Measurements from ENCODE around the gene RMI2. TPM values are rescaled to one million over a fixed set of nuclear protein-coding genes. Genes with fewer than 3 reads are reported as not detected.

RMI2 gene
- total RNA-seq, 2 experiments from 2014 or later, result 1.3 to 1.5 TPM

DNA sequence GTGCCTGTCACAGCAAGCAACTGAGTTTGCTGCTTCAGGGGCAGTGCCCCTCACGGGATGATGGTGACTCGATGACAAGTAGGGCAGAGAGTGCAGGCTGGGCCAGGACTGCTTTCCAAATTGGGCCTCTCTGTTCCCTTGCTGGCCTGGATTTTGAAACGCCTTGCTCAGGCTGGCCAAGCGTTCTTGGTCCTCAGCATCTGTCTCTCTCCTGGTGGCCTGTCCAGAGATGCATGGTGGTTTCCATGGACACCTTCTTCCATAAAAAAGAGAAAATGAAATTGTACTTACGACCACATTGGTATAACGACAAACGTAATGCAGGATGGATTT lies 44.7 kb upstream of the RMI2 start:
- POLR2A ChIA-PET, result no interaction called here
- H3K4me1 Mint-ChIP-seq (ENCODE audit: low read depth), result peaks cover 26% of the 10 kb centered on the region
- intact Hi-C loops (cut with DNase I, micrococcal nuclease), result no loop called here
- no peak overlapping the region for H3K27ac Mint-ChIP-seq
- CTCF ChIA-PET, result no interaction called here
- H3K36me3 Mint-ChIP-seq (ENCODE audit: low read depth), result no peaks in the 10 kb centered on the region
- TF ChIP-seq, protein P1, sequence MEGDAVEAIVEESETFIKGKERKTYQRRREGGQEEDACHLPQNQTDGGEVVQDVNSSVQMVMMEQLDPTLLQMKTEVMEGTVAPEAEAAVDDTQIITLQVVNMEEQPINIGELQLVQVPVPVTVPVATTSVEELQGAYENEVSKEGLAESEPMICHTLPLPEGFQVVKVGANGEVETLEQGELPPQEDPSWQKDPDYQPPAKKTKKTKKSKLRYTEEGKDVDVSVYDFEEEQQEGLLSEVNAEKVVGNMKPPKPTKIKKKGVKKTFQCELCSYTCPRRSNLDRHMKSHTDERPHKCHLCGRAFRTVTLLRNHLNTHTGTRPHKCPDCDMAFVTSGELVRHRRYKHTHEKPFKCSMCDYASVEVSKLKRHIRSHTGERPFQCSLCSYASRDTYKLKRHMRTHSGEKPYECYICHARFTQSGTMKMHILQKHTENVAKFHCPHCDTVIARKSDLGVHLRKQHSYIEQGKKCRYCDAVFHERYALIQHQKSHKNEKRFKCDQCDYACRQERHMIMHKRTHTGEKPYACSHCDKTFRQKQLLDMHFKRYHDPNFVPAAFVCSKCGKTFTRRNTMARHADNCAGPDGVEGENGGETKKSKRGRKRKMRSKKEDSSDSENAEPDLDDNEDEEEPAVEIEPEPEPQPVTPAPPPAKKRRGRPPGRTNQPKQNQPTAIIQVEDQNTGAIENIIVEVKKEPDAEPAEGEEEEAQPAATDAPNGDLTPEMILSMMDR (IDR thresholded peaks at IDR 0.05), result no peak
- H3K27me3 ChIP-seq (ENCODE audit: control insufficient read depth in 1 of 2, insufficient read depth in 2 of 2, low read length in 2 of 2), result no peaks in the 10 kb centered on the region
- H3K27me3 Mint-ChIP-seq, result no peaks in the 10 kb centered on the region
- no peak overlapping the region for H3K4me3 Mint-ChIP-seq
- DNase-seq (no peak), ATAC-seq (ENCODE audit: poor library complexity) (no peak)
- H3K36me3 ChIP-seq (ENCODE audit: insufficient read depth, low read length), result no peaks in the 10 kb centered on the region
- peaks cover 24% of the 10 kb centered on the region for H3K4me1 ChIP-seq (ENCODE audit: insufficient read depth, low read length)
- H3K27ac ChIP-seq (ENCODE audit: low read depth in 1 of 2, low read length in 2 of 2), result no peak overlapping the region
- no peak overlapping the region for H3K4me3 ChIP-seq (ENCODE audit: low read length)
- H3K9me3 ChIP-seq (ENCODE audit: control insufficient read depth in 1 of 2, insufficient read depth in 1 of 2, low read length in 2 of 2), result no peaks in the 10 kb centered on the region
- H3K9me3 Mint-ChIP-seq, result no peaks in the 10 kb centered on the region

DNA sequence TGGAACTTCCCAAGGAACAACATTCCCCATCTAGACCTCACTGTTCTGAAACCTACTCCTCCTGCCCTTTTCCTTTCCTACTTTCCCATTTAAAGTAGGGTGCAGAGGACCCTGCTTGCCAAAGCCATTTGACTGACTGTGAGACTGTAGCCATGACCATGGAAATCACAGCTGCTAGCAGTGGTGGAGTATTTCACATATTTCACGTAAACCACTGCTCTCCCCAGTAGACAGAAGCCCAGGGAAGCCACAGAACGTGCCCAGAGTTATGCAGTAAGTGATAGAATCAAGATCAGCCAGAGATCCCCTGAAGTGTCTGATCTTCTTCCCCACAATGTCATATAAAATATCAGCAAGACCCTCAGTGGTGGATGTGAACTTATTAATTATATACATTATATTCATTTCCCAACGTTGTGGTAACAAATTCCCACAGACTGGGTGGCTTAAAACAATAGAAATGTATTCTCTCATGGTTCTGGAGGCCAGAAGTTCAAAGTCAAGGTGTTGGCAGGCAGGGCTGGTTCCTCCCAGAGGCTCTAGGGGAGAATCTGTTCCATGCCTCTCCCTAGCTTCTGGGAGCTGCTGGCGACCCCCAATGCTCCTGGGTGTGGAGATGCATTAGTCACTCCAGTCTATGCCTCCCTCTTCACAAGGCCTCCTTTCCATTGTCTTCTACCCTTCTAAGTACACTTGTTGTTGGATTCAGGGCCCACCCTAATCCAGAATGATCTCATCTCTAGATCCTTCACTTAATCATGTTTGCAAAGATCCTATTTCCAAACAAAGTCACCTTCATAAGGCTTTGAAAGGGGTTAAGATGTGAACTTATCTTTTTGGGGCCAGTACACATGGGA lies 43.4 kb upstream of the RMI2 start:
- intact Hi-C loops (cut with DNase I, micrococcal nuclease), result no loop called here
- Histone ChIP-seq H3K4me1 (ENCODE audit: insufficient read depth, low read length) (peaks cover 22% of the 10 kb centered on the region), H3K27me3 (ENCODE audit: control insufficient read depth in 1 of 2, insufficient read depth in 2 of 2, low read length in 2 of 2) (no peaks in the 10 kb centered on the region), H3K36me3 (ENCODE audit: insufficient read depth, low read length) (no peaks in the 10 kb centered on the region), H3K4me3 (ENCODE audit: low read length) (no peak overlapping the region), H3K27ac (ENCODE audit: low read depth in 1 of 2, low read length in 2 of 2) (no peak overlapping the region), H3K9me3 (ENCODE audit: control insufficient read depth in 1 of 2, insufficient read depth in 1 of 2, low read length in 2 of 2) (no peaks in the 10 kb centered on the region)
- Mint-ChIP-seq H3K4me3 (no peak overlapping the region), H3K36me3 (ENCODE audit: low read depth) (no peaks in the 10 kb centered on the region), H3K27me3 (no peaks in the 10 kb centered on the region), H3K9me3 (no peaks in the 10 kb centered on the region), H3K4me1 (ENCODE audit: low read depth) (peaks cover 23% of the 10 kb centered on the region), H3K27ac (no peak overlapping the region)
- POLR2A ChIA-PET, result no interaction called here
- DNase-seq (no peak), ATAC-seq (ENCODE audit: poor library complexity) (no peak)
- TF ChIP-seq, protein P1 (IDR thresholded peaks at IDR 0.05), result no peak
- CTCF ChIA-PET, result no interaction called here

DNA sequence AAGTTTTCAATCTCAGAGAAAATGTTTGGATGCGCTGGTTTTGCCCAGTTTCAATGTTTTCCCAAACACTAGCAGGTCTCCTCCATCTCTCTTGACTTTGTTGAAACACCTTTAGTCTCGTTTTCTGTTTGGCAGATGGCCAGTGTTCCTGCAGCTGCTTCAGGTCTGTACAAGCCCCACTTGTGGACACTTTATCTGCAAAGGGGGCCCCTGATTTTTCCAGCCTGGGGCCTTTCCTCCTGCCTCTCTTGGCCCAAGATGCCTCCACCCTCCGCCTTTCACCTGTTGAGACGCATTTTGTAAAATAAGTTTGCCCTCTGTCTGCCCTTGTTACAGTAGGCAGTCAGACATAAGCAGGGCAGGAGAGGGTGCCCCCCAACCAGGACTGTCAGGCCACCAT lies 42.3 kb upstream of the RMI2 start:
- intact Hi-C loops (cut with DNase I, micrococcal nuclease), result no loop called here
- Mint-ChIP-seq H3K27me3 (no peaks in the 10 kb centered on the region), H3K4me1 (ENCODE audit: low read depth) (peaks cover 12% of the 10 kb centered on the region), H3K9me3 (no peaks in the 10 kb centered on the region), H3K36me3 (ENCODE audit: low read depth) (no peaks in the 10 kb centered on the region), H3K27ac (no peak overlapping the region), H3K4me3 (no peak overlapping the region)
- no peaks in the 10 kb centered on the region for H3K27me3 ChIP-seq (ENCODE audit: control insufficient read depth in 1 of 2, insufficient read depth in 2 of 2, low read length in 2 of 2)
- no peaks in the 10 kb centered on the region for H3K9me3 ChIP-seq (ENCODE audit: control insufficient read depth in 1 of 2, insufficient read depth in 1 of 2, low read length in 2 of 2)
- ChIA-PET POLR2A (no interaction called here), CTCF (no interaction called here)
- H3K4me3 ChIP-seq (ENCODE audit: low read length), result no peak overlapping the region
- H3K4me1 ChIP-seq (ENCODE audit: insufficient read depth, low read length), result peaks cover 11% of the 10 kb centered on the region
- no peaks in the 10 kb centered on the region for H3K36me3 ChIP-seq (ENCODE audit: insufficient read depth, low read length)
- ATAC-seq (ENCODE audit: poor library complexity) (no peak), DNase-seq (no peak)
- TF ChIP-seq, protein P1 (IDR thresholded peaks at IDR 0.05), result no peak
- no peak overlapping the region for H3K27ac ChIP-seq (ENCODE audit: low read depth in 1 of 2, low read length in 2 of 2)

All from CD4-positive, alpha-beta T cell (primary cell).